Suprapubic skin (tissue), 4 donors: ENCODE measurements around the gene DLG3. TPM values are rescaled to one million over a fixed set of nuclear protein-coding genes. Genes with fewer than 3 reads are reported as not detected.

ENCODE experiments used
- DNase-seq, 2 donors: peaks; one replicate each; pipeline ENCODE4 v3.0.0-alpha.2; 2019; ENCODE audit warnings: low spot score in 2 of 2
- H3K27ac ChIP-seq: fragments of 200-600 bp; sonication (generic); one replicate; pipeline ENCODE4 v1.5.1; 2019
- H3K27me3 ChIP-seq: fragments of 200-600 bp; sonication (generic); one replicate; pipeline ENCODE4 v1.5.1; 2019
- H3K36me3 ChIP-seq: fragments of 200-600 bp; sonication (generic); one replicate; pipeline ENCODE4 v1.5.1; 2019
- H3K4me1 ChIP-seq: fragments of 200-600 bp; sonication (generic); one replicate; pipeline ENCODE4 v1.5.1; 2019
- H3K4me3 ChIP-seq: fragments of 200-600 bp; sonication (generic); one replicate; pipeline ENCODE4 v1.5.1; 2019; ENCODE audit warnings: mild to moderate bottlenecking
- H3K9me3 ChIP-seq: fragments of 200-600 bp; sonication (generic); one replicate; pipeline ENCODE4 v1.5.1; 2019
- CTCF ChIP-seq, 2 donors: fragments of 200-600 bp in 1 of 2; fragments of 450-650 bp in 1 of 2; sonication (generic) in 1 of 2; IDR thresholded peaks; one replicate each; pipeline ENCODE4 v1.5.1; 2016 to 2019; ENCODE audit warnings: antibody characterized with exemption in 2 of 2, mild to moderate bottlenecking in 1 of 2, moderate library complexity in 1 of 2
- EP300 ChIP-seq: sonication (generic); formaldehyde crosslinking; IDR thresholded peaks from one replicate; pipeline ENCODE4 v1.6.1; 2017; ENCODE audit warnings: antibody characterized with exemption
- POLR2A ChIP-seq, 2 donors: fragments of 450-650 bp; IDR thresholded peaks; one replicate each; pipeline ENCODE4 v1.6.1; 2017; ENCODE audit warnings: antibody characterized with exemption in 2 of 2, mild to moderate bottlenecking in 2 of 2, moderate library complexity in 2 of 2
- POLR2AphosphoS5 ChIP-seq, 3 donors: sonication (generic); formaldehyde crosslinking; IDR thresholded peaks; one replicate each; pipeline ENCODE4 v1.6.1; 2017; ENCODE audit warnings: antibody characterized with exemption in 3 of 3
- WGBS: methylation state at CpG from one replicate; pipeline ENCODE4 v1.1.5; 2018; 5-methylcytosine and 5-hydroxymethylcytosine counted together
- total RNA-seq, 4 donors: library from RNA; depleted of rRNA; stranded (reverse); fragments of >200 nt; gene quantifications; one replicate each; pipeline ENCODE4 v1.1.0, GENCODE V29; 2016

The DLG3 gene
- total RNA-seq, 4 donors from 2014 or later = 12.8 to 42.1 (median 26.7) TPM

GRCh38 chrX:70411475-70411874 lies 33.2 kb upstream of the DLG3 start:
- Histone ChIP-seq H3K9me3 (no peaks in the 10 kb centered on the region), H3K27ac (no peak overlapping the region), H3K27me3 (no peaks in the 10 kb centered on the region), H3K4me3 (no peak overlapping the region), H3K4me1 (no peaks in the 10 kb centered on the region), H3K36me3 (no peaks in the 10 kb centered on the region)
- 81% methylated on average over 3 of the region's 3 CpGs for WGBS
- DNase-seq = no peak
- no peak for TF ChIP-seq POLR2A (IDR thresholded peaks at IDR 0.05)
- TF ChIP-seq CTCF (IDR thresholded peaks at IDR 0.05) = no peak
- TF ChIP-seq EP300 = no peak
- no peak for TF ChIP-seq POLR2AphosphoS5 (IDR thresholded peaks at IDR 0.05)

- TF ChIP-seq POLR2A (IDR thresholded peaks at IDR 0.05) (no peak), CTCF (IDR thresholded peaks at IDR 0.05) (no peak), POLR2AphosphoS5 (IDR thresholded peaks at IDR 0.05) (no peak), EP300 (no peak)
- Histone ChIP-seq H3K9me3 (no peaks in the 10 kb centered on the region), H3K4me1 (no peaks in the 10 kb centered on the region), H3K27me3 (no peaks in the 10 kb centered on the region), H3K36me3 (no peaks in the 10 kb centered on the region), H3K4me3 (no peak overlapping the region), H3K27ac (no peak overlapping the region)
- 38% methylated on average over 1 of the region's 2 CpGs for WGBS
- DNase-seq = no peak
These were observed 23.0 kb upstream of the DLG3 start for GRCh38 chrX:70421618-70422017.

- Histone ChIP-seq H3K36me3 (no peaks in the 10 kb centered on the region), H3K9me3 (no peaks in the 10 kb centered on the region), H3K27ac (no peak within 1 kb of the TSS), H3K27me3 (no peaks in the 10 kb centered on the region), H3K4me3 (peak within 1 kb of the TSS; percentile 10), H3K4me1 (no peaks in the 10 kb centered on the region)
- WGBS = 38% methylated on average over 4 of the region's 11 CpGs
- TF ChIP-seq CTCF (IDR thresholded peaks at IDR 0.05) = no peak
- TF ChIP-seq POLR2AphosphoS5 (IDR thresholded peaks at IDR 0.05) = no peak
- no peak for TF ChIP-seq POLR2A (IDR thresholded peaks at IDR 0.05)
- no peak for TF ChIP-seq EP300
- DNase-seq = no peak
These were observed 21.7 kb upstream of the DLG3 start, which contains the start of gene GDPD2 for GRCh38 chrX:70422851-70423341. GDPD2 (plus strand) TSS chrX:70423314; CDS start chrX:70424985, 1,671 bp downstream.

GRCh38 chrX:70423936-70424675 lies 20.5 kb upstream of the DLG3 start:
- Histone ChIP-seq H3K9me3 (no peaks in the 10 kb centered on the region), H3K27ac (no peak overlapping the region), H3K36me3 (no peaks in the 10 kb centered on the region), H3K27me3 (no peaks in the 10 kb centered on the region), H3K4me3 (peak overlapping the region; percentile 10), H3K4me1 (no peaks in the 10 kb centered on the region)
- TF ChIP-seq CTCF (IDR thresholded peaks at IDR 0.05) (no peak), POLR2AphosphoS5 (IDR thresholded peaks at IDR 0.05) (no peak), EP300 (no peak), POLR2A (IDR thresholded peaks at IDR 0.05) (no peak)
- 50% methylated on average over 10 of the region's 10 CpGs for WGBS
- no peak for DNase-seq

- Histone ChIP-seq H3K4me1 (no peaks in the 10 kb centered on the region), H3K27me3 (no peaks in the 10 kb centered on the region), H3K36me3 (no peaks in the 10 kb centered on the region), H3K4me3 (no peak overlapping the region), H3K9me3 (no peaks in the 10 kb centered on the region), H3K27ac (no peak overlapping the region)
- TF ChIP-seq POLR2AphosphoS5 (IDR thresholded peaks at IDR 0.05) (no peak), EP300 (no peak), POLR2A (IDR thresholded peaks at IDR 0.05) (no peak), CTCF (IDR thresholded peaks at IDR 0.05) (no peak)
- WGBS = 79% methylated on average over 6 of the region's 10 CpGs
- DNase-seq = no peak
These were observed 19.8 kb upstream of the DLG3 start for GRCh38 chrX:70424801-70425200.
